Activated naive CD8-positive, alpha-beta T cell (primary cell): ENCODE data around the gene CCNY.
"Not testable (repeated sequence)": the region's sequence is repeated elsewhere in the genome, so short reads cannot be mapped to it uniquely, and the experiment has no call there.

Experiments used
- H3K27ac Mint-ChIP-seq: one replicate; pipeline ENCODE4 v1.8.0; 2021; ENCODE audit warnings: mixed read lengths
- H3K27me3 Mint-ChIP-seq: one replicate; pipeline ENCODE4 v1.8.0; 2021; ENCODE audit warnings: mixed read lengths
- H3K36me3 Mint-ChIP-seq: one replicate; pipeline ENCODE4 v1.8.0; 2021; ENCODE audit warnings: mixed read lengths
- H3K4me1 Mint-ChIP-seq: one replicate; pipeline ENCODE4 v1.8.0; 2021; ENCODE audit warnings: low read depth, mixed read lengths
- H3K4me3 Mint-ChIP-seq: one replicate; pipeline ENCODE4 v1.8.0; 2021; ENCODE audit warnings: mild to moderate bottlenecking, mixed read lengths
- H3K9me3 Mint-ChIP-seq: one replicate; pipeline ENCODE4 v1.8.0; 2021; ENCODE audit warnings: low read depth, mixed read lengths

CCNY gene

DNA sequence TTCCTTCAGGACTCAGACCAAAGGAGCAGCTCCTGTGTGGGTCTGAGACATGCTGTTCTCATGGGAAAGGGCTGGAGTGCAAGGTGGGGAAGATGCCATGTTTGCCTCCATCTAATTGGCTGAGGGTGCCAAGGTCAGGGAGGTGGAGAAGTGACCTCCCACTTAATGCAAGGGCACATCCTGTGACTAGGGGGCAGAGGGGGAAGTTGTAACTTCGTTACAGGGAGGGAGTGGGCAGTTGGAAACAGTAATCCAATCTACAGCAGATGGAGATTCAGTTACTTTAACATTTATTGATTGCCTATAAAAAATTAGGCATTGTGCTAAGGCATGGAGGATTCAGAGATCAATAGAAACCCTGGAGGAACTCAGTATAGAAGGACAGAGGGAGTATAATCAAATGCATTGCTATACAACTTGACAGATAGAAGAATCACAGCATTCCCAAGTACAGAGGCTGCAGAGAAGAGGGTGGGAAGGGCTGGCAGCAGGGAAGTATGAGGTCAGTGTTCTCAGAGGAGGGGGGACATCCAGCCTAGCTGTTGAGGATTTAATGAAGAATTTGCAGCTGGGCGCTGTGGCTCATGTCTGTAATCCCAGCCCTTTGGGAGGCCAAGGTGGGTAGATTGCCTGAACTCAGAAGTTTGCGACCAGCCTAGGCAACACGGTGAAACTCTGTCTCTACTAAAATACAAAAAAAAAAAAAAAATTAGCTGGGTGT, 75.9 kb downstream of the CCNY start:
- Mint-ChIP-seq H3K36me3 (peaks cover 3% of the 10 kb centered on the region), H3K9me3 (no peaks in the 10 kb centered on the region), H3K4me1 (no peaks in the 10 kb centered on the region), H3K27me3 (no peaks in the 10 kb centered on the region), H3K27ac (no peak overlapping the region), H3K4me3 (no peak overlapping the region)

- Mint-ChIP-seq H3K4me3 (no peak overlapping the region), H3K4me1 (peaks cover 3% of the 10 kb centered on the region), H3K9me3 (no peaks in the 10 kb centered on the region), H3K27ac (no peak overlapping the region), H3K27me3 (no peaks in the 10 kb centered on the region), H3K36me3 (peaks cover 3% of the 10 kb centered on the region)
Observed at GRCh38 chr10:35412900-35413491, 76.7 kb downstream of the CCNY start.

DNA sequence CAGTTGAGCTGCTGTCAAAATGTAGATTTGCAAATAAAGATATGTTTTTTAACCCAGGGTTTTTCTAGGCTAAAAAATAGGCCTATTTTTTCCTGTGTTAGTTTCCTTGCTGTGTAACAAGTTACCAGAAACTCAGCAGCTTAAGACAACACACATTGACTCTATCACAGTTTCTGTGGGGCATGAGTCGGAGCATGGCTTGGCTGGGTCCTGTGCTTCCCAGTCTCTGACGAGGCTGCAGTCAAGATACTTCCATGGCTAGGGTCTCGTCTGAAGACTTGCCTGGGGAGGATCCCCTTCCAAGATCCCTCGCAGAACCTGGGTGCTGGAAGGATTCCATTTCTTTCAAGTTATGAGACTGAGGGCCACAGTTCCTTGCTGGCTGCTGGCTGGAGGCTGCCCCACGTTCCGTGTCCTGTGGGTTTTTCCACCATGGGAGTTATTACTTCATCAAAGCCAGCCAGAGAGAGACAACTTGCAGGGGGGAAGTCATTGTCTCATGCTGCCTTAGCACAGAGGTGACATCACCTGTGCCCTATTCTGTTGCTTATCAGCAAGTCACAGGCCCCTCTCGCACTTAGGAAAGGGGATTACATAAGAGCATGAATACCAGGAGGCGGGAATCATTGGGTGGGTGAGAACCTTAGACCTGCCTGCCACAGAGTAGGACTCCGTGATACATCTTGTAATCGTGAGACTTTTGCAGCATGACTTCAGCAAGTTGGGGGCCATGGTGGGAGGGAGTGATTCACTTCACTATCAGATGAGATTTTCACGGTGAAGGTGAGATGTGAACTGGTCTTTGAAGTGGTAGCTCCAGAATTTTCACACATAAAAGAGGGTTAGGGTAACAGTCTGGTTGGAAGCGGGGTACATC, 77.9 kb downstream of the CCNY start:
- H3K36me3 Mint-ChIP-seq: peaks cover 3% of the 10 kb centered on the region
- peak overlapping the region; percentile 64 for H3K4me3 Mint-ChIP-seq
- no peaks in the 10 kb centered on the region for H3K9me3 Mint-ChIP-seq
- H3K27ac Mint-ChIP-seq: peak overlapping the region; percentile 74
- peaks cover 15% of the 10 kb centered on the region for H3K4me1 Mint-ChIP-seq
- no peaks in the 10 kb centered on the region for H3K27me3 Mint-ChIP-seq

DNA sequence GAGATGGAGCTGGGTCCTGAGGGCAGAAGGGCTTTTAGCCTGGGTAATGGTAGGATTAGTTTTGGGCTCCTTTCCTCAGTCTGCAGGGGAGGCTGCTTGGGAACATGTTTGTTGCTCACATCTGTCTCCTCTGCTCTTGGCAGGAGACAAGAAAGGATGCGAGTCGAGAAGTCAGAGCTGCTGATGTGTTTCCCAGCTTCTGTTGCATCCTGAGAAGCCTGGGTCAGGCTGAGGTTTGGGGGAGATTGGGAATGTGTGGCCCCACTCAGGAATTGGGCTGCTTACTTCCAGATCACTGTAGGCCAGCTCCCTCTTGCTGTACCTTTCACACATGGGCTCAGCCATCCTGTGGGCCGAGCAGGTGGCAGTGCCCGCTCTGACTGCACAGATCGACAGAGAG, 79.2 kb downstream of the CCNY start:
- no peak overlapping the region for H3K27ac Mint-ChIP-seq
- no peak overlapping the region for H3K4me3 Mint-ChIP-seq
- H3K9me3 Mint-ChIP-seq: no peaks in the 10 kb centered on the region
- peaks cover 3% of the 10 kb centered on the region for H3K36me3 Mint-ChIP-seq
- peaks cover 22% of the 10 kb centered on the region for H3K4me1 Mint-ChIP-seq
- H3K27me3 Mint-ChIP-seq: no peaks in the 10 kb centered on the region

GRCh38 chr10:35416619-35417312, 80.5 kb downstream of the CCNY start:
- Mint-ChIP-seq H3K36me3 (peaks cover 3% of the 10 kb centered on the region), H3K27me3 (no peaks in the 10 kb centered on the region), H3K9me3 (no peaks in the 10 kb centered on the region), H3K4me1 (peaks cover 32% of the 10 kb centered on the region), H3K4me3 (no peak overlapping the region), H3K27ac (peak overlapping the region; percentile 11)

DNA sequence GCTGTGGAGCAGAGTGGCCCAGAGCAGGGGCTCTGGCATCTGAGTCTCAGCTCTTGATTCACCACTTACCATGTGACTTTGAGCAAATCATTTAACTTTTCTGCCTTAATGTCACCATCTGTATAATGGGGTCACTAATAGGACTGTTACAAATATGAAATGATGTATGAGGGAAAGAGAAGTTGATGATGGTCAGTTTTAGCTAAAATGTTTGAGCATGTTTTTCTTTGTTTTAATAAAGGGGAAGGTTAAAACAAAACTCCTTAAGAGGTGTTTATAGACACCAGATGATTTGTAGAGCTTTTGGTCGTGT, 81.0 kb downstream of the CCNY start:
- Mint-ChIP-seq H3K9me3 (no peaks in the 10 kb centered on the region), H3K27ac (no peak overlapping the region), H3K4me1 (peaks cover 34% of the 10 kb centered on the region), H3K27me3 (no peaks in the 10 kb centered on the region), H3K4me3 (no peak overlapping the region), H3K36me3 (peaks cover 3% of the 10 kb centered on the region)

DNA sequence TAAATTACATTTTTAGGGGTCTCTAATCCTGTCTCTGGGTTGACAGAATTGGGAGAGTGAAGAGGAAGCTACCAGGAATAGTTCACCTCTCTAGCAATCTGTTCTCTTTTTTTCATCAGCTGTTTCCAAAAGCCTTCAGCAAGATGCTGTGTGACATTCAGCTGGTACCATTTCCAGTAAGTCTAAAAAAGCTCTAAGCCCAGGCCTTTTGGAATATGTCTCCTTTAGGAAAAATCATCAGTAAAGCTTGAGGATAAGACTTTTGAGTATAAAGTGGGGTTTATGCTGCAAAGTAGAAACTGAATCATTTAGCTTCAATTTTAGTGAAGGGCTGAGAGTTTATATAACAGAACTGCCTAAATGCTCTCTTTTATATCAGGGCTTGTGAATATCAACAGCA, 81.5 kb downstream of the CCNY start:
- peaks cover 3% of the 10 kb centered on the region for H3K36me3 Mint-ChIP-seq
- H3K9me3 Mint-ChIP-seq: no peaks in the 10 kb centered on the region
- peaks cover 37% of the 10 kb centered on the region for H3K4me1 Mint-ChIP-seq
- no peak overlapping the region for H3K4me3 Mint-ChIP-seq
- no peaks in the 10 kb centered on the region for H3K27me3 Mint-ChIP-seq
- H3K27ac Mint-ChIP-seq: no peak overlapping the region

DNA sequence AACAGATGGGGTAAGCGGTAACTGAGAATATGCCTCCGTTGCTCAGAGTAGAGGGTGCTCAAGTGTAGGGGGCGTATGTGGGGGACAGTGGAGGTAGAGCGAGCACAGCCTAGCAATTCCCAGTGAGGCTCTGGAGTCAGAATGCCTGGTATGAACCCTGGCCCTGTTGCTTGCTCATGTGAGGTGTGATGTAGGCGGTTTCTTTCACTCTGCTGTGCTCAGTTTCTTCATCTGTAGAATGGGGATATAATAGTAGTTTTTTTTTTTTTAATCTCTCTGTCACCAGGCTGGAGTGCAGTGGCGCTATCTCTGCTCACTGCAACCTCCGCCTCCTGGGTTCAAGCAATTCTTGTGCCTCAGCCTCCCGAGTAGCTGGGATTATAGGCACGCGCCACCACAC, 82.3 kb downstream of the CCNY start:
- H3K36me3 Mint-ChIP-seq, H3K27ac Mint-ChIP-seq, H3K27me3 Mint-ChIP-seq, H3K4me3 Mint-ChIP-seq, H3K9me3 Mint-ChIP-seq: not testable (repeated sequence)
- H3K4me1 Mint-ChIP-seq: peaks cover 37% of the 10 kb centered on the region

- peaks cover 46% of the 10 kb centered on the region for H3K4me1 Mint-ChIP-seq
- no peaks in the 10 kb centered on the region for H3K9me3 Mint-ChIP-seq
- H3K36me3 Mint-ChIP-seq: no peaks in the 10 kb centered on the region
- H3K4me3 Mint-ChIP-seq: no peak overlapping the region
- no peak overlapping the region for H3K27ac Mint-ChIP-seq
- H3K27me3 Mint-ChIP-seq: no peaks in the 10 kb centered on the region
Observed at GRCh38 chr10:35420044-35420443, 83.7 kb downstream of the CCNY start.

- Mint-ChIP-seq H3K4me1 (peaks cover 55% of the 10 kb centered on the region), H3K4me3 (no peak overlapping the region), H3K36me3 (no peaks in the 10 kb centered on the region), H3K27ac (no peak overlapping the region), H3K27me3 (no peaks in the 10 kb centered on the region), H3K9me3 (no peaks in the 10 kb centered on the region)
Observed at GRCh38 chr10:35420827-35421552, 84.7 kb downstream of the CCNY start.

DNA sequence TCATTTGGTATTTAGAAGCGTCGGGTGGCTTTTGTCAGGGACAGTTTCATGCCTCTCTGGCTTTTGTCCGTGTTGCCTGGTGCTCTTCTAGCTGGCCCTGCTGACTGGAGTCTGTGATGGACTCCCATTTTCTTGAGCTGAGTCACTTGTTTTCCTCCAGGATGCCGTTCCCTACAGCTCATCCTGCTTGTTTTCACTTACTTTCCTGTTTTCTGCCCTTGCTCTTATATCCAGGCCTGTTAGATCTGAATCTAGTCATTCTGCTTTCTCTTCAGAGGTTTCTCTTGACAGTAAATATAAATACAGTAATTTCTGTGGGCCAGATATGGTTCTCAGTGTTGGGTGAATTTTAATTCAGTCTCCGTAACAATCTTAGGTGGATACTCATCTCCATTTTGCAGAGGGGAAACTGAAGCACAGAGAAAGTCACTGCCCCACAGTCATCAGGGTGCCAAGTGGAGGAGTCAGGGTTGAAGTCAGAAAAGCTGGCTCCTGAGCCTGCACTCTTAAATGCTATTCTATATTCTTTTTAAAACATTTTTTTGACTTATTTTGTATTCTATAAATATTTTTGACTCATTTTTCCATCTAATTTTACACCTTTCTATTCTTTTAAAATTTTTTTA, 85.4 kb downstream of the CCNY start:
- Mint-ChIP-seq H3K9me3 (no peaks in the 10 kb centered on the region), H3K27ac (no peak overlapping the region), H3K4me1 (peaks cover 62% of the 10 kb centered on the region), H3K27me3 (no peaks in the 10 kb centered on the region), H3K4me3 (no peak overlapping the region), H3K36me3 (no peaks in the 10 kb centered on the region)

DNA sequence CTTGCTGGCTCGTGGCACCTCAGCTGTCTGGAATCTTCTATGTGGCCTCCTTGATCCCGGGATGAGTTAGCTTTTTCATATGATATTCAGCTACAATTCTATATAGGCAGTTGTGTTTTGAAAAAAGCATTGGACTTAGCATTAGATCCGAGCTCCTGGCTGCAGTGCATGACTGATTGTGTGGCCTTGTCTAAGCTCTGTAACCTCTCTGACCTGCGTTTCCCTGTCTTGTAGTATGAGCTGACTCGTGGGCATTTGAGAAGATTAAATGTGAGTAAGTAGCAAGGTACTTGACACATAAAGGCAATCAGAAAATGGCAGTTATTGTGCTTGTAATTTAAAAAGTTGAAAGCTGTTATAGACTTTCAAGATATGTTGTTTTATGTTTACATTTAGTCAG, 85.9 kb downstream of the CCNY start:
- H3K27me3 Mint-ChIP-seq: no peaks in the 10 kb centered on the region
- H3K9me3 Mint-ChIP-seq: no peaks in the 10 kb centered on the region
- H3K4me3 Mint-ChIP-seq: no peak overlapping the region
- H3K27ac Mint-ChIP-seq: no peak overlapping the region
- no peaks in the 10 kb centered on the region for H3K36me3 Mint-ChIP-seq
- peaks cover 67% of the 10 kb centered on the region for H3K4me1 Mint-ChIP-seq

- no peaks in the 10 kb centered on the region for H3K36me3 Mint-ChIP-seq
- H3K27ac Mint-ChIP-seq: no peak overlapping the region
- no peaks in the 10 kb centered on the region for H3K9me3 Mint-ChIP-seq
- no peaks in the 10 kb centered on the region for H3K27me3 Mint-ChIP-seq
- H3K4me3 Mint-ChIP-seq: no peak overlapping the region
- peaks cover 70% of the 10 kb centered on the region for H3K4me1 Mint-ChIP-seq
Observed at GRCh38 chr10:35423505-35424306, 87.4 kb downstream of the CCNY start.
